Measurements from ENCODE around the gene RHEB.
A peak's percentile ranks its signal among the peaks of the same experiment; 100 is the strongest.

The RHEB gene

DNA sequence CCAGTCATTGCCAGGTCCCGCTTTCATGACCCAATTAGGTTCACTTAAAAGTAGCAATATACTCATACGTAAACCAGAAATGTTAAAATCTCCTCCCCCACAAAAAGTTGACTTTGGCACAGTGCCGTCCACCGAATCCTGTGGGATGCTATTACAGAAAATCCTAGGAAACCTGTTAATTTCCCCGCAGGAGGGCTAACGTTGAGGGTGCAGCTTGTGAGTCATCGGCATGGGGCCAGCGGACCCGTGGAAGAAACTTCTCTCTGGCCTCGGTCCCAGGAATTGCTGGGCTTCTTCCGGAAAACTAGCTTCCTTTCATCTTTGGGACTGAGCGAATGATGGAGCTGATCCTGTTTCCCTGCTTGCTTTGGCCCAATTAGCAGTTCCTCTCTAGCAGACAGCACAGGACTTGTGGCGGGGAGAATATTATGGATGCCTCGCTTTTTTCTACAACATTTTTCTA is 93.2 kb downstream of the RHEB start (continued):
- TF ChIP-seq, protein P1, sequence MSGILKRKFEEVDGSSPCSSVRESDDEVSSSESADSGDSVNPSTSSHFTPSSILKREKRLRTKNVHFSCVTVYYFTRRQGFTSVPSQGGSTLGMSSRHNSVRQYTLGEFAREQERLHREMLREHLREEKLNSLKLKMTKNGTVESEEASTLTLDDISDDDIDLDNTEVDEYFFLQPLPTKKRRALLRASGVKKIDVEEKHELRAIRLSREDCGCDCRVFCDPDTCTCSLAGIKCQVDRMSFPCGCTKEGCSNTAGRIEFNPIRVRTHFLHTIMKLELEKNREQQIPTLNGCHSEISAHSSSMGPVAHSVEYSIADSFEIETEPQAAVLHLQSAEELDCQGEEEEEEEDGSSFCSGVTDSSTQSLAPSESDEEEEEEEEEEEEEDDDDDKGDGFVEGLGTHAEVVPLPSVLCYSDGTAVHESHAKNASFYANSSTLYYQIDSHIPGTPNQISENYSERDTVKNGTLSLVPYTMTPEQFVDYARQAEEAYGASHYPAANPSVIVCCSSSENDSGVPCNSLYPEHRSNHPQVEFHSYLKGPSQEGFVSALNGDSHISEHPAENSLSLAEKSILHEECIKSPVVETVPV (CRISPR knock-in tag; IDR thresholded peaks at IDR 0.05): no peak

DNA sequence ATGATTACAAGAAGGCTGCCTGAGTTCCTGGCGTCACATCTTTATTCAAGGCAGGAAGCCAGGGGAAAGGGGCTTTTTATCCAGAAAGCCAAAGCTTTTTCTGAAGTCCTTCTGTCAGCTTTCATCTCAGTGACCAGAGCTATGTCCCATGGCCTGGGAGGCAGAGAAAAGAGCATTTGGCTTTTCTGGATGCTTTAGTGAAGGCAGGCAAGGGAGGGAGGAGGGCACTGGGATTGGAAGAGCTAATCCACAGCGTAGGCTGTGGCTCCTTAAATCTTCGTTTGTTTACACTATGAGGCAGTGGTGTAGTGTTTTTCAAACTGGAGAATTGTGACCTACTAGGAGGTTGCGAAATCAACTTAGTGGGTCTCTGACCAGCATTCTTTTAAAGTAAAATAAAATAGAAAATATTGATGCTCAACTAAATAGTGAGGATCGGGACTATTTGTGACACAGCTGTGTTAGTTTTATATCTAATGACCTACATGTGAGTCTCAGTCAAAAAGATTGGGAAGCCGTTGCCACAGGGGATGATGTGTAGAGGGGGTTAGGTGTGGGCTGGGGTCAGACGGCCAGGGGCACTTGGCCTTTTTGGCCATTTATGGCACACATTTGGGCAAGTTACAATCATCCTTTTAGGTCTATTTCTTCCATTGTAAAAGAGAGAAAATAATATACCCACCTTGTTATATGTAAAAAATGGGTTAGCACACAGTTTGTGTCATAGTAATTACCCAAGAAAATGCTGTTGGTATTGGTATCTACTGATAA is 93.8 kb downstream of the RHEB start:
- no peak for ATAC-seq
- TF ChIP-seq RARB (CRISPR knock-in tag; IDR thresholded peaks at IDR 0.05) (no peak), CSDC2 (CRISPR knock-in tag; IDR thresholded peaks at IDR 0.05) (0 out of 2 replicates have a peak, but pooled peaks have one; percentile 22), GLIS3 (CRISPR knock-in tag; IDR thresholded peaks at IDR 0.05) (0 out of 2 replicates have a peak, but pooled peaks have one; percentile 48)

DNA sequence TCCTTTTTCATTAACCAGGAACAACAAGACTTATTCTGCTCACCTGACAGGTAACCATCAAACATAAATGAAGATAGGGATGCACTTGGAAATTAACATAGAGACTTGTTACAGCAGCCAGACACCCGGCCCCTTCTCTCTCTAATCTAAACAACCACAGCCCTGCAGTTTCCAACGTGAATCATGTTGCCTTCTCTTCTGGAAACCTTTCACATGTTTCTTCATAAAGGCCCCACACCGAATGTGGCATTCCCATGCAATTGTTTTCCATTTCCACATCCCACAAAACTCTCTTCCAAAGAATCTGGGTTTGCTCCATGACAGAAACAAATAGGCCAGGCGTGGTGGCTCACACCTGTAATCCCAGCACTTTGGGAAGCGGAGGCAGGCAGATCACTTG is 94.9 kb downstream of the RHEB start:
- ATAC-seq: no peak
- TF ChIP-seq, protein P2, sequence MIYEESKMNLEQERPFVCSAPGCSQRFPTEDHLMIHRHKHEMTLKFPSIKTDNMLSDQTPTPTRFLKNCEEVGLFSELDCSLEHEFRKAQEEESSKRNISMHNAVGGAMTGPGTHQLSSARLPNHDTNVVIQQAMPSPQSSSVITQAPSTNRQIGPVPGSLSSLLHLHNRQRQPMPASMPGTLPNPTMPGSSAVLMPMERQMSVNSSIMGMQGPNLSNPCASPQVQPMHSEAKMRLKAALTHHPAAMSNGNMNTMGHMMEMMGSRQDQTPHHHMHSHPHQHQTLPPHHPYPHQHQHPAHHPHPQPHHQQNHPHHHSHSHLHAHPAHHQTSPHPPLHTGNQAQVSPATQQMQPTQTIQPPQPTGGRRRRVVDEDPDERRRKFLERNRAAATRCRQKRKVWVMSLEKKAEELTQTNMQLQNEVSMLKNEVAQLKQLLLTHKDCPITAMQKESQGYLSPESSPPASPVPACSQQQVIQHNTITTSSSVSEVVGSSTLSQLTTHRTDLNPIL (CRISPR knock-in tag; IDR thresholded peaks at IDR 0.05; ENCODE audit: low read depth): no peak
- no peak for TF ChIP-seq ZFP30 (CRISPR knock-in tag; IDR thresholded peaks at IDR 0.05)
- TF ChIP-seq, protein P1 (CRISPR knock-in tag; IDR thresholded peaks at IDR 0.05): no peak
- TF ChIP-seq ISL1 (CRISPR knock-in tag; IDR thresholded peaks at IDR 0.05): no peak
- TF ChIP-seq, protein P3, sequence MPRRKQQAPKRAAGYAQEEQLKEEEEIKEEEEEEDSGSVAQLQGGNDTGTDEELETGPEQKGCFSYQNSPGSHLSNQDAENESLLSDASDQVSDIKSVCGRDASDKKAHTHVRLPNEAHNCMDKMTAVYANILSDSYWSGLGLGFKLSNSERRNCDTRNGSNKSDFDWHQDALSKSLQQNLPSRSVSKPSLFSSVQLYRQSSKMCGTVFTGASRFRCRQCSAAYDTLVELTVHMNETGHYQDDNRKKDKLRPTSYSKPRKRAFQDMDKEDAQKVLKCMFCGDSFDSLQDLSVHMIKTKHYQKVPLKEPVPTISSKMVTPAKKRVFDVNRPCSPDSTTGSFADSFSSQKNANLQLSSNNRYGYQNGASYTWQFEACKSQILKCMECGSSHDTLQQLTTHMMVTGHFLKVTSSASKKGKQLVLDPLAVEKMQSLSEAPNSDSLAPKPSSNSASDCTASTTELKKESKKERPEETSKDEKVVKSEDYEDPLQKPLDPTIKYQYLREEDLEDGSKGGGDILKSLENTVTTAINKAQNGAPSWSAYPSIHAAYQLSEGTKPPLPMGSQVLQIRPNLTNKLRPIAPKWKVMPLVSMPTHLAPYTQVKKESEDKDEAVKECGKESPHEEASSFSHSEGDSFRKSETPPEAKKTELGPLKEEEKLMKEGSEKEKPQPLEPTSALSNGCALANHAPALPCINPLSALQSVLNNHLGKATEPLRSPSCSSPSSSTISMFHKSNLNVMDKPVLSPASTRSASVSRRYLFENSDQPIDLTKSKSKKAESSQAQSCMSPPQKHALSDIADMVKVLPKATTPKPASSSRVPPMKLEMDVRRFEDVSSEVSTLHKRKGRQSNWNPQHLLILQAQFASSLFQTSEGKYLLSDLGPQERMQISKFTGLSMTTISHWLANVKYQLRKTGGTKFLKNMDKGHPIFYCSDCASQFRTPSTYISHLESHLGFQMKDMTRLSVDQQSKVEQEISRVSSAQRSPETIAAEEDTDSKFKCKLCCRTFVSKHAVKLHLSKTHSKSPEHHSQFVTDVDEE (CRISPR knock-in tag; IDR thresholded peaks at IDR 0.05): no peak
- TF ChIP-seq PPARA (CRISPR knock-in tag; IDR thresholded peaks at IDR 0.05; ENCODE audit: borderline replicate concordance): no peak
- TF ChIP-seq, protein P4, sequence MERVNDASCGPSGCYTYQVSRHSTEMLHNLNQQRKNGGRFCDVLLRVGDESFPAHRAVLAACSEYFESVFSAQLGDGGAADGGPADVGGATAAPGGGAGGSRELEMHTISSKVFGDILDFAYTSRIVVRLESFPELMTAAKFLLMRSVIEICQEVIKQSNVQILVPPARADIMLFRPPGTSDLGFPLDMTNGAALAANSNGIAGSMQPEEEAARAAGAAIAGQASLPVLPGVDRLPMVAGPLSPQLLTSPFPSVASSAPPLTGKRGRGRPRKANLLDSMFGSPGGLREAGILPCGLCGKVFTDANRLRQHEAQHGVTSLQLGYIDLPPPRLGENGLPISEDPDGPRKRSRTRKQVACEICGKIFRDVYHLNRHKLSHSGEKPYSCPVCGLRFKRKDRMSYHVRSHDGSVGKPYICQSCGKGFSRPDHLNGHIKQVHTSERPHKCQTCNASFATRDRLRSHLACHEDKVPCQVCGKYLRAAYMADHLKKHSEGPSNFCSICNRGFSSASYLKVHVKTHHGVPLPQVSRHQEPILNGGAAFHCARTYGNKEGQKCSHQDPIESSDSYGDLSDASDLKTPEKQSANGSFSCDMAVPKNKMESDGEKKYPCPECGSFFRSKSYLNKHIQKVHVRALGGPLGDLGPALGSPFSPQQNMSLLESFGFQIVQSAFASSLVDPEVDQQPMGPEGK (CRISPR knock-in tag; IDR thresholded peaks at IDR 0.05; ENCODE audit: borderline replicate concordance): no peak
- TF ChIP-seq TOX (CRISPR knock-in tag; IDR thresholded peaks at IDR 0.05; ENCODE audit: borderline replicate concordance): no peak
- no peak for TF ChIP-seq GLIS3 (CRISPR knock-in tag; IDR thresholded peaks at IDR 0.05)
- TF ChIP-seq ZNF70 (CRISPR knock-in tag; IDR thresholded peaks at IDR 0.05): no peak
- TF ChIP-seq BACH2 (CRISPR knock-in tag; IDR thresholded peaks at IDR 0.05; ENCODE audit: borderline replicate concordance): no peak
- no peak for TF ChIP-seq OSR1 (CRISPR knock-in tag; IDR thresholded peaks at IDR 0.05)
- no peak for TF ChIP-seq ZNF565 (CRISPR knock-in tag; conservative IDR thresholded peaks at IDR 0.05; ENCODE audit: low read depth)
- TF ChIP-seq ZFP3 (CRISPR knock-in tag; IDR thresholded peaks at IDR 0.05): no peak
- TF ChIP-seq SNAI2 (CRISPR knock-in tag; IDR thresholded peaks at IDR 0.05): no peak
- TF ChIP-seq, protein P5, sequence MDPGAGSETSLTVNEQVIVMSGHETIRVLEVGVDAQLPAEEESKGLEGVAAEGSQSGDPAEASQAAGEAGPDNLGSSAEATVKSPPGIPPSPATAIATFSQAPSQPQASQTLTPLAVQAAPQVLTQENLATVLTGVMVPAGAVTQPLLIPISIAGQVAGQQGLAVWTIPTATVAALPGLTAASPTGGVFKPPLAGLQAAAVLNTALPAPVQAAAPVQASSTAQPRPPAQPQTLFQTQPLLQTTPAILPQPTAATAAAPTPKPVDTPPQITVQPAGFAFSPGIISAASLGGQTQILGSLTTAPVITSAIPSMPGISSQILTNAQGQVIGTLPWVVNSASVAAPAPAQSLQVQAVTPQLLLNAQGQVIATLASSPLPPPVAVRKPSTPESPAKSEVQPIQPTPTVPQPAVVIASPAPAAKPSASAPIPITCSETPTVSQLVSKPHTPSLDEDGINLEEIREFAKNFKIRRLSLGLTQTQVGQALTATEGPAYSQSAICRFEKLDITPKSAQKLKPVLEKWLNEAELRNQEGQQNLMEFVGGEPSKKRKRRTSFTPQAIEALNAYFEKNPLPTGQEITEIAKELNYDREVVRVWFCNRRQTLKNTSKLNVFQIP (CRISPR knock-in tag; IDR thresholded peaks at IDR 0.05; ENCODE audit: borderline replicate concordance, low read depth): no peak
- no peak for TF ChIP-seq RARB (CRISPR knock-in tag; IDR thresholded peaks at IDR 0.05)
- no peak for TF ChIP-seq ARNTL (CRISPR knock-in tag; IDR thresholded peaks at IDR 0.05; ENCODE audit: borderline replicate concordance, low read depth)
- no peak for TF ChIP-seq ESRRG (CRISPR knock-in tag; IDR thresholded peaks at IDR 0.05)
- TF ChIP-seq CSDC2 (CRISPR knock-in tag; IDR thresholded peaks at IDR 0.05): no peak
